Muscle of back (tissue), 10 donors: Measurements from ENCODE around the gene DSP. TPM values are rescaled to one million over a fixed set of nuclear protein-coding genes. Genes with fewer than 3 reads are reported as not detected.

Experiments
- polyA plus RNA-seq, 10 donors: library from polyadenylated mRNA; unstranded; fragments of 120-200 nt; gene quantifications; one replicate each; pipeline ENCODE4 v1.2.1, GENCODE V29; 2013; ENCODE audit not compliant: insufficient read length in 10 of 10

The DSP gene
- polyA plus RNA-seq, 10 donors: 1.8 to 89.6 (median 3.3) TPM

Other genes with a start within 250 kb of the DSP start
- gene SSR1, start 228.5 kb upstream of the DSP start, polyA plus RNA-seq: 100 to 1,000 TPM in 1 of 10 donors, 10 to 100 TPM in 9; 74.2 to 106 (median 92.2) TPM
- under 1 TPM in 4 of 10 donors, not detected in 6; 0.12 to 0.20 (median 0.13) TPM for gene CAGE1, start 151.9 kb upstream of the DSP start, polyA plus RNA-seq
- gene RIOK1, start 151.9 kb upstream of the DSP start, polyA plus RNA-seq: 10 to 100 TPM; 21.2 to 28.7 (median 25.8) TPM
- 10 to 100 TPM in 9 of 10 donors, 1 to 10 TPM in 1; 8.9 to 19.6 (median 13.6) TPM for gene SNRNP48, start 48.5 kb downstream of the DSP start, polyA plus RNA-seq
- 1 to 10 TPM in 9 of 10 donors, under 1 TPM in 1; 0.87 to 2.6 (median 1.5) TPM for gene BMP6, start 184.4 kb downstream of the DSP start, polyA plus RNA-seq